HG03280 (cell line): ENCODE measurements around the gene PLPP2.

Experiments used
- ATAC-seq: cut with Tn5 transposase; IDR thresholded peaks from one replicate; pipeline ENCODE4 v1.9.1; 2021; ENCODE audit warnings: mild to moderate bottlenecking, moderate library complexity; ENCODE audit not compliant: unreplicated experiment

PLPP2 gene

GRCh38 chr19:317710-318508, 26.7 kb upstream of the PLPP2 start:
- no peak for ATAC-seq

DNA sequence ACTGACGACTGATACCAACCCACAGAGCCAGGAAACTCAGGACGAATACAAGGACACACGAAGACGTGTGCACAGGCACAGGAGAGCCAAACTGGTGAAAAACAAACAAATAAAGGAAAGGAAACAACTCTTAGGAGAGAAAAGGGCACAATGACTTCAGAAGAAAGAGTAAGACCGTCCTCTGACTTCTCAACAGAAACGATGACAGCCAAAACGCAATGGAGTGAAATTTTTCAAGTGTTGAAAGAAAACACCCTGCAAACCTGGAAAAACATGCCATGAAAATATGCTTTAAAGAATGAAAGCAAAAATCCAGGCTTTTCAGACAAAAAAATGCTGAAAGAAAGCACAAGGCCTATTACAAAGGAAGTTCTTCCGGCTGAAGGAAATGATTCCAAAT, 24.6 kb upstream of the PLPP2 start:
- ATAC-seq = no peak

DNA sequence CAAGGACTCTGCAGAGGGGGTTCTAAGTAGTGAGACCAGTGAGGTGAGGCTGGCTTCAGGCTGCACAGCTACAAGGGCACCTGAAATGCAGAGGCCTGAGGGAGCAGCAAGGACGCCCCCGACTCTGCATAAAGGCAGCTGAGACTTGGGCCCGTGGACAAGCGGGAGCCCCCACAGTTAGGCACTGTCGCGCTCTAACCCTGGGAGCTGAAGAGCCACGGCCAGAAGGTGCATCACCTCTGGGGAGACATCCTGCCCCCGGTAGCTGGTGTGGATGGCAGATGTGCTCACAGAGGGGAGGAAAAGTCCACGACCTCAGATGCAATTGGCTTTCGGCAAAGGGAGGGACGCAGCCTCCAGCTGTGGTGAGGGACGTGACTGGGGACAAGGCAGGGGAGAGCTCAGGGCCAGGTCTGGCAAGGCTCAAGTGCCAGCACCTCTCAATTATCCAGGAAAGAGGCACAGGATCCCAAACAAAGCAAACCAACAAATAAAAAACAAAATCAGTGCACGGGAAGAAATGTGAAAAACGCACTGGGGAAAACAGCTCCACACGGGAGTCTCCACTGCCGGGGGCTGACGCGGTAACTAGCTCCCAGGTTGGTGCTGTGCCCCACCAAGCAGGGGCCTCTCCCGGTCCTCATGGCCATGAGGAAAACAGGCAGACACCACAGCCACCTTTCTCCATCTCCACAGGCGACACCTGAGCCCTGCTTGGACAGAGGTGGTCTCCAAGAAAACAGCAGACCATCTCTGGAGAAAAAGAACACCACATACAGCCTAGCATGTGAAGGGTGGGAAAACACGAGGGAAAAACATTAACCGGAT, 23.0 kb upstream of the PLPP2 start:
- ATAC-seq = no peak

GRCh38 chr19:313169-313987, 22.2 kb upstream of the PLPP2 start:
- ATAC-seq = no peak

DNA sequence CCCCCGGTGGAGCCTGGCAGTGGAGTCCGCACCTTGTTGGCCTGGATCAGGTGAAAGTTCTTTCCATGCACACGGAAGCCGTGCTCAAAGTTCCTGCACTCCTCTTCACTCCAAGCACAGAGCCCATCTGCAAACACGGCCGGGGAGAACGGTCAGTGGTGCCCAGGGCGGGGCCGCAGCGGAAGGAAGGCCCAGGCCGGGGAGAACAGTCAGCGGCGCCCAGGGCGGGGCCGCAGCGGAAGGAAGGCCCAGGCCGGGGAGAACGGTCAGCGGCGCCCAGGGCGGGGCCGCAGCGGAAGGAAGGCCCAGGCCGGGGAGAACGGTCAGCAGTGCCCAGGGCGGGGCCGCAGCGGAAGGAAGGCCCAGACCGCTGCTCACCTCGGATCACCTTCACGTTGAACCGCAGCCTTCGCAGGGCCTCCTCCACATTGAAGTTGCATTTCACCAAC, 20.6 kb upstream of the PLPP2 start:
- no peak for ATAC-seq

DNA sequence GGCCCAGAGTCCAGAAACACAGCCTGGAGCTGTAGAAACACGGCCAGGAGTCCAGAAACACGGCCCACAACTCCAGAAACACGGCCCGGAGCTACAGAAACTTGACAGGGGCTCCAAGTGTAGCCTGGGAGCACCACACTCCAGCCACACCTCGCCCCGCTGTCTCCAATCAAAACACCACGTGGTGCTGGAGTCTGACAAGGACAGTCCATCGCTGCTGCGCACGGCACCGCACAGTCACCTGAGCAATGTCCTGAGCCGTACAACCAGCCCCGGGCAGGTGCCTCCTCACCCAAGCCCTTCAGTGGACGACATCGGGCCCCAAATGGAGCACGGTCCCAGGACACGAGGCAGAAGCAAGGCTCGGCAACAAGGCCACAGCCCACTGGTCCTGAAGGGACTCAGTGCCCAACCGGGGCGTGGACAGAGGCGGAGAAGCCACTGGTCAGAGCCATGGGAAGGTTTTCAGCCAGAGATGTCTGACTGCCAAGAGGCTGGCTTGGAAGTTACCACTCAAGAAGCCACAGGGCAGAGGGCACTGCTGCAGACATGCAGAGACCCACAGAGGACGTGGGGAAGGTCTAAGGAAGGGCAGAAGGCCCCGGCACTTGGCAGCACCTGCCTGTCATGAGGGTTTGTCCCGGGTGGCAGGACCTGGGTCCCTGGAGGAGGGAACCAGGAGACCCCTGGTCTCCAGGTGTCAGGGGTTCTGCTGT, 19.7 kb upstream of the PLPP2 start:
- ATAC-seq = no peak

DNA sequence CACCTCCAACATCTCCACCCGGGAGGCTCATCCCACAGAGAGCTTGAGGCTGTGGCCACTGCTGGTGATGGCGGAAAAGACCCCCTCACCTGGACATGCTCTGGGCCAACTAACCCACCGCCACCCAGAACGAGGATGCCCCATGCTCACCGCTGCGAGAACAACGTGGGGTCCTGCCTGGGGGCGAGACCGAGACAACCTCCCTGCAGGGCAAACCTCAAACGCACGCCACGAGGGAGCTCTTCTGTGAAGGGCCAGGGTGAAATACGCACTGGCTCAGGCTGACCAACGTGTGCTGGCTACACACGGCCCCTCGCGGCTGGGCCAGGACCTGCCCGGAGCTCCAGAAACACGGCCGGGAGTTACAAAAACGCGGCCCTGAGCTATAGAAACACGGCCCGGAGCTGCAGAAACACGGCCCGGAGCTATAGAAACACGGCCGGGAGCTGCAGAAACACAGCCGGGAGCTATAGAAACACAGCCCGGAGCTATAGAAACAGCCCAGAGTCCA, 19.0 kb upstream of the PLPP2 start:
- ATAC-seq = no peak

DNA sequence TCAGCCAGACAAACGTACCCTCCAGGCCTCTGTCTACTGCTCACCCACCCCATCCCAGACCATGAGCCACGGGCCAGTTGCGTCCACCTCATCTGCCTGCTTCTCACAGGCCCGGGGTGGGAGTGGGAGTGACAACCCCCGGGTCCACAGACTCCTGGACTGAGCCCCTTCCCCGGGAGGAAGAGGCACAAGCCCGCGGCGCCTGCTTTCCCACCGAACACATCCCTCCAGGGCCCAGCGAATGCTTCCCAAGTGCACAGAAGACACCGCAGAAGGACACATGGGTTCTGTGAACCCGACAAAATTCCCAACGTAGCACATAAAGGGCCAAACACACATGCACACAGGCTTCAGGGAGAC, 18.0 kb upstream of the PLPP2 start:
- ATAC-seq = no peak

GRCh38 chr19:308471-309205, 17.4 kb upstream of the PLPP2 start:
- ATAC-seq = no peak

- ATAC-seq = no peak
These were observed 16.7 kb upstream of the PLPP2 start for GRCh38 chr19:307793-308420.

- no peak for ATAC-seq
These were observed 15.9 kb upstream of the PLPP2 start for GRCh38 chr19:307111-307531.

DNA sequence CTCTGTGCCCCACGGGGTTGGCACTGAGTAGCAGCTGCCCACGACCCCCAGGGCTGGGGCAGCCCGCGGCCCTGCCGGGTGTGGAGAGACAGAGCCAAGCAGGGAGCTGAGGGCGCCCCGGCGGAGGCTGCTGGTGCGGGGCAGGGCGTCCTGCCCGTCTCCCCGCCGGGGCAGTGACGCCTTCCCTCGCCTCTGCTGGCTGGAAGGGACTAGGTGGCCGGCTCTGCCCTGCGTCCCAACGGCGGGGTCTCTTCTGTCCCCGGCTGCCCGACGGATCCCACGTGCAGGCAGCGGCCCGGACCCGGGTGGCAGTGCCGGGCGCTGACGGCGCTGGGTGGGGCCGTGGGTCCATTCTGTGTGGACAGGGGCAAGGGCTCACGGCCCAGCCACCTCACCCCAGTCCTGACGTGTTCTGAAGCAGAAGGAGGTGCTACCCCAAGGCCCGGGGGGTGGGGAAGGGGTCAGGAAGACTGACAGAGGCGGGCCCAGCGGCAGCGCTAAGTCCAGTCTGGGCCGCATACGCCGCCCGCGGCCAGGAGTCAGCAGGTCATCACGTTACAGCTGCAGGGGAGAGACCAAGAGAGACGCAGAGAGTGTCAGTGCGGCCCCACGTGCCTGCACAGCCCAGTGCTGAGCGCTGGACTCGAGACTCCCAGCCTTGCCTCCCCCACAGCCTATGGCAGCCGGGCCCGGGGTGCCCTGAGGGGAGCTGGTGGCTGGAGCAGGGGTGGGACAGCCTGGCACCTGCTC, 15.1 kb upstream of the PLPP2 start:
- ATAC-seq = no peak

DNA sequence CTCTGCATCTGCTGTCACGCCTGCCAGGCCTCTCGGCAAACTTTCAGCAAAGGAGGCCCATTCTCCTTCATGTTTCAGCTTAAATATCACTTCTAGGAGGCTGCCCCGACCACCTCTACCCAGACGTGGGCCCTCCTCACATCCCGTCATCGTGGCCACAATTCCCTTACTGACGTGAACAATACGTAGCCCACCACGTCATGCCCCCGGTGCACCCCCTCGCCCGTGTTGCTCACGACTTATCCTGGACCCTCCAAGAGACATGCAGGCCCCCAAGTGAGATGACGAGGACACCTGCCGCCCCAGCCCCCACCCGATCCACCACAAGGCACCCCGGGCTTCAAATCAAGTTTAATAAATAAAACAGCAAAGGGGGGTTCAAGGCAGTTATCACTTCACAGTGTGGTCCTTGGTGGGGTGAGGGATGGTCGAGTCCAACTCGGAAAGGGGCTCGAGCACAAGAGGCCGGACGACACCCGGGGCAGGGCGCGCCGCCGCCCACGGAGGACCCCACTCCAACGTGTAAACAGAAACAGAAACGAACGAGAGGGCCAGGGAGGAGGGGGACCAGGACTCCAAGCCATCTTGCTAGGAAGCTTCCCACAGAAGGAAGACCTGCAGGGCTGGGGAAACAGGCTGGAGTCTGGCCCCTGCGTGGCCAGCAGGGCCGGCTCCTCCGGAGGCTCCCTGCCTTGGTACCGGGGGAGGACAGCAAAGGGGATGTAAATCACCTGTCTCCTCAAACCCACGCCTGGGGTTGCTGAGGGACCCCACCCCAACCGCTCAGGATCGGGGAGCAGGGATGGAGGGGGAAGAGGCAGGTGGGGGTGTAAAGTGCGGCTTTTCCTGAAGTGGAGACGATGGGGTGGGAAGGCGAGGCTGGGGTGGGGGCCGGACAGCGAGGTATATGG, 14.3 kb upstream of the PLPP2 start:
- no peak for ATAC-seq

GRCh38 chr19:296476-297225, 5.4 kb upstream of the PLPP2 start:
- no peak for ATAC-seq

DNA sequence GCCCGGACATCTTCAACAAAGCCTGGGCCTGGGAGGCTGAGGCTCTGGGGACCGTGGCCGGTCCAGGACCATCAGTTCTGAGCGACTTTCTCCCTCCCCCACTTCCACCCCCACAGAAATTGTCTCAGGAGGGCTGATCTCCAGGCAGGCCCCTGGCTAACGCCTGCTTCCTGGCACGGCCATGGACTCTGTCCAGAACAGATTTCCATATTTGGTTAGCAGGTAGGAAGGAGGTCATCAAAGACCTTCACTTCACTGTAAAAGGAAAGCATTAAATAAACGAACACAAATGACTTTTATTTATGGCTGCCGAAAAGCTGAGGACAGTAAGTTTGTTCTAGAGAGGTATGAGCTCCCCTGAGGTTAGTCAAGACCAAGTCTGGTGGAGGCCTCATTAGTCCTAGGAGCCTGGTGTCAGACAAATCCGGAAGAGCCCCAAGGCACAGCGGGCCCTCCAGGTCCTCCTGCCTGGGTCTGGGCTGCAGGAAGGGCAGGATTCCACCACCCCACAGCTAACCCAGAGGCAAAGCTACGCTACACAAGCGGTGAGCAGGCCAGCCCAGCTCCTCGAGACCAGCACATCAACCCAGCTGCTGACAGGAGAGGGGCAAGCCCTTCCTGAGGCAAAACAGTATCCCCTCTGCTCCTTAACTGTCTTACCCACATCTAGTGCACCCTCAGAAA, 4.6 kb upstream of the PLPP2 start:
- no peak for ATAC-seq

GRCh38 chr19:294946-295686, 3.9 kb upstream of the PLPP2 start:
- no peak for ATAC-seq
